Dermis microvascular lymphatic vessel endothelial cell (primary cell): ENCODE data around the gene GDE1. TPM values are rescaled to one million over a fixed set of nuclear protein-coding genes. Genes with fewer than 3 reads are reported as not detected.
A peak's percentile ranks its signal among the peaks of the same experiment; 100 is the strongest.

ENCODE experiments used
- DNase-seq, 2 donors: peaks; one replicate each; pipeline versions ENCODE4 v3.0.0 to v3.0.0-alpha.2; 2010; ENCODE audit warnings: low read depth in 2 of 2
- total RNA-seq: library from RNA; depleted of rRNA; stranded (reverse); fragments of >200 nt; gene quantifications from 2 replicates; pipeline ENCODE4 v1.2.1, GENCODE V29; 2014

The GDE1 gene
- total RNA-seq, 1 donor from 2014 or later: 23.4 TPM

- peak; percentile 90 to 97 for DNase-seq
Measured at GRCh38 chr16:19523559-19524355, 1.9 kb upstream of the GDE1 start, which contains the start of gene CCP110. Gene CCP110, plus strand, starts transcription at chr16:19523942. Its CDS starts 3,940 bp downstream, at chr16:19527882.

- no peak for DNase-seq
Measured at GRCh38 chr16:19523184-19523558, 1.3 kb upstream of the GDE1 start.

GRCh38 chr16:19522760-19523159 is 862 bp upstream of the GDE1 start:
- no peak for DNase-seq

GRCh38 chr16:19522397-19522732 is 467 bp upstream of the GDE1 start:
- no peak for DNase-seq

- DNase-seq: peak in 1 of 2 donors; percentile 66
Measured at GRCh38 chr16:19520861-19521331, 1.0 kb downstream of the GDE1 start.

GRCh38 chr16:19518388-19518787 is 3.5 kb downstream of the GDE1 start:
- no peak for DNase-seq

- DNase-seq: no peak
Measured at GRCh38 chr16:19517424-19518089, 4.3 kb downstream of the GDE1 start.

- DNase-seq: no peak
Measured at GRCh38 chr16:19515757-19516156, 6.1 kb downstream of the GDE1 start.

GRCh38 chr16:19513377-19514053 is 8.4 kb downstream of the GDE1 start:
- no peak for DNase-seq

- DNase-seq: no peak
Measured at GRCh38 chr16:19512297-19512696, 9.6 kb downstream of the GDE1 start.

GRCh38 chr16:19507867-19508266 is 14.0 kb downstream of the GDE1 start:
- DNase-seq: no peak

GRCh38 chr16:19506965-19507364 is 14.9 kb downstream of the GDE1 start:
- no peak for DNase-seq

- DNase-seq: peak; percentile 94 to 95
Measured at GRCh38 chr16:19505600-19506303, 16.1 kb downstream of the GDE1 start.

GRCh38 chr16:19503461-19504075 is 18.3 kb downstream of the GDE1 start:
- DNase-seq: no peak

- DNase-seq: peak; percentile 73 to 80
Measured at GRCh38 chr16:19502395-19503131, 19.3 kb downstream of the GDE1 start.

GRCh38 chr16:19499481-19499880 is 22.4 kb downstream of the GDE1 start:
- no peak for DNase-seq

GRCh38 chr16:19499006-19499405 is 22.9 kb downstream of the GDE1 start:
- DNase-seq: no peak

- DNase-seq: no peak
Measured at GRCh38 chr16:19497176-19497575, 24.7 kb downstream of the GDE1 start.

GRCh38 chr16:19490619-19491018 is 31.3 kb downstream of the GDE1 start:
- DNase-seq: no peak

GRCh38 chr16:19488213-19488640 is 33.7 kb downstream of the GDE1 start:
- no peak for DNase-seq
